Body of pancreas (tissue), 4 donors: Measurements from ENCODE around the gene TCF7. TPM values are rescaled to one million over a fixed set of nuclear protein-coding genes. Genes with fewer than 3 reads are reported as not detected.

Experiments used
- ATAC-seq: fragments of 150-250 bp; one replicate; pipeline ENCODE4 v1.9.1; 2016
- DNase-seq, 4 donors: peaks; one replicate each; pipeline ENCODE4 v3.0.0-alpha.2; 2019
- H3K27ac ChIP-seq, 4 donors: fragments of 200-600 bp; sonication (generic); 1 replicate in 3 of 4; 2 replicates in 1 of 4; pipeline versions ENCODE4 v1.5.1 to v1.6.1; 2016 to 2019; ENCODE audit warnings: mild to moderate bottlenecking in 1 of 4, mixed read lengths in 1 of 4, moderate library complexity in 1 of 4
- H3K27me3 ChIP-seq, 2 donors: fragments of 200-600 bp; sonication (generic); one replicate each; pipeline ENCODE4 v1.6.0; 2016; ENCODE audit warnings: mild to moderate bottlenecking in 1 of 2
- H3K36me3 ChIP-seq, 2 donors: fragments of 200-600 bp; sonication (generic); replicated peaks in 1 of 2; 2 replicates each; pipeline ENCODE4 v1.5.1; 2016; ENCODE audit warnings: low read depth in 2 of 2; ENCODE audit not compliant: insufficient read depth in 1 of 2
- H3K4me1 ChIP-seq: fragments of 200-600 bp; sonication (generic); one replicate; pipeline ENCODE4 v1.6.0; 2016
- H3K4me3 ChIP-seq, 2 donors: fragments of 200-600 bp; sonication (generic); 1 replicate in 1 of 2; 2 replicates in 1 of 2; pipeline ENCODE4 v1.5.1; 2016 to 2019
- H3K9me3 ChIP-seq, 3 donors: fragments of 200-600 bp; sonication (generic); 1 replicate in 2 of 3; 2 replicates in 1 of 3; pipeline ENCODE4 v1.5.1; 2016
- CTCF ChIP-seq, 7 experiments: fragments of 450-650 bp in 4 of 7; fragments of 200-600 bp in 3 of 7; sonication (generic) in 3 of 7; IDR thresholded peaks; one replicate each; pipeline ENCODE4 v1.5.1; 2016 to 2019; ENCODE audit warnings: antibody characterized with exemption in 7 of 7
- POLR2A ChIP-seq, 3 donors: fragments of 450-650 bp; IDR thresholded peaks; one replicate each; pipeline ENCODE4 v1.6.1; 2016; ENCODE audit warnings: antibody characterized with exemption in 3 of 3, mild to moderate bottlenecking in 2 of 3
- WGBS, 2 donors: methylation state at CpG; one replicate each; pipeline ENCODE4 v1.1.5; 2017; 5-methylcytosine and 5-hydroxymethylcytosine counted together
- intact Hi-C: fragments of 100-400 bp; cut with DNase I; formaldehyde crosslinking; loops from one replicate; pipeline ENCODE4 v1.15.1; 2023
- total RNA-seq, 2 donors: library from RNA; depleted of rRNA; stranded (reverse); fragments of >200 nt; gene quantifications; one replicate each; pipeline ENCODE4 v1.1.0, GENCODE V29; 2016

TCF7 gene
- total RNA-seq, 2 donors from 2014 or later: 6.3 to 9.1 TPM

GRCh38 chr5:134099288-134099872, 15.1 kb upstream of the TCF7 start:
- TF ChIP-seq POLR2A (IDR thresholded peaks at IDR 0.05) (no peak), CTCF (IDR thresholded peaks at IDR 0.05) (no peak)
- no peak overlapping the region for H3K27ac ChIP-seq
- peaks cover 7% of the 10 kb centered on the region for H3K4me1 ChIP-seq
- DNase-seq (no peak), ATAC-seq (no peak)
- intact Hi-C loops: no loop called here
- no peaks in the 10 kb centered on the region for H3K9me3 ChIP-seq
- no peaks in the 10 kb centered on the region for H3K36me3 ChIP-seq
- H3K4me3 ChIP-seq: no peak overlapping the region
- H3K27me3 ChIP-seq: no peaks in the 10 kb centered on the region
- WGBS, 2 donors: 81 to 86% methylated on average over 10 to 11 of the region's 11 CpGs

GRCh38 chr5:134099939-134100282, 14.6 kb upstream of the TCF7 start:
- intact Hi-C loops: no loop called here

GRCh38 chr5:134100283-134101091, 14.0 kb upstream of the TCF7 start:
- H3K4me1 ChIP-seq: no peaks in the 10 kb centered on the region
- ATAC-seq: peak; percentile 20
- TF ChIP-seq CTCF (IDR thresholded peaks at IDR 0.05) (no peak), POLR2A (IDR thresholded peaks at IDR 0.05) (no peak)
- no peak for DNase-seq
- H3K36me3 ChIP-seq: no peaks in the 10 kb centered on the region
- intact Hi-C loops: no loop called here
- no peak overlapping the region for H3K27ac ChIP-seq
- 76 to 86% methylated on average over 10 of the region's 10 CpGs for WGBS, 2 donors
- no peak overlapping the region for H3K4me3 ChIP-seq
- no peaks in the 10 kb centered on the region for H3K27me3 ChIP-seq
- H3K9me3 ChIP-seq: no peaks in the 10 kb centered on the region

More at GRCh38 chr5:134099939-134100282, 14.6 kb upstream of the TCF7 start:
- 84 to 89% methylated on average over 2 of the region's 2 CpGs for WGBS, 2 donors
- Histone ChIP-seq H3K27ac (no peak overlapping the region), H3K9me3 (no peaks in the 10 kb centered on the region), H3K4me1 (peaks cover 2% of the 10 kb centered on the region), H3K27me3 (no peaks in the 10 kb centered on the region), H3K36me3 (no peaks in the 10 kb centered on the region), H3K4me3 (no peak overlapping the region)
- no peak for ATAC-seq
- TF ChIP-seq POLR2A (IDR thresholded peaks at IDR 0.05) (no peak), CTCF (IDR thresholded peaks at IDR 0.05) (no peak)
- no peak for DNase-seq

GRCh38 chr5:134101686-134102439, 12.6 kb upstream of the TCF7 start:
- Histone ChIP-seq H3K27ac (no peak overlapping the region), H3K36me3 (no peaks in the 10 kb centered on the region), H3K27me3 (no peaks in the 10 kb centered on the region), H3K4me3 (no peak overlapping the region), H3K4me1 (no peaks in the 10 kb centered on the region), H3K9me3 (no peaks in the 10 kb centered on the region)
- ATAC-seq (peak; percentile 76), DNase-seq (peak; percentile 40 to 65 (median 58))
- intact Hi-C loops: no loop called here
- TF ChIP-seq POLR2A (IDR thresholded peaks at IDR 0.05) (no peak), CTCF (IDR thresholded peaks at IDR 0.05) (peak; percentile 74 to 94 (median 81))
- WGBS, 2 donors: 31 to 35% methylated on average over 9 to 15 of the region's 20 CpGs
